ENCODE results near the gene AP3B2. TPM values are rescaled to one million over a fixed set of nuclear protein-coding genes. Genes with fewer than 3 reads are reported as not detected.
"Not testable (repeated sequence)": the region's sequence is repeated elsewhere in the genome, so short reads cannot be mapped to it uniquely, and the experiment has no call there.

The AP3B2 gene
- polyA plus RNA-seq, 1 donor from 2014 or later = 0.35 TPM

- peak overlapping the region in 3 of 4 donors; percentile 48 to 82 (median 61) for H3K4me3 Mint-ChIP-seq
- peaks cover 0 to 4% (median 0%) of the 10 kb centered on the region in 3 donors for H3K9me3 Mint-ChIP-seq
- H3K27me3 Mint-ChIP-seq = peaks cover 25% of the 10 kb centered on the region
- H3K27ac Mint-ChIP-seq = no peak overlapping the region
- H3K36me3 Mint-ChIP-seq = no peaks in the 10 kb centered on the region
- peaks cover 0 to 5% (median 4%) of the 10 kb centered on the region in 3 donors for H3K4me1 Mint-ChIP-seq
Measured at GRCh38 chr15:82649226-82649999, 60.3 kb downstream of the AP3B2 start.

GRCh38 chr15:82648257-82649103, 61.2 kb downstream of the AP3B2 start:
- peaks cover 27% of the 10 kb centered on the region for H3K27me3 Mint-ChIP-seq

GRCh38 chr15:82647835-82648256, 61.8 kb downstream of the AP3B2 start:
- Mint-ChIP-seq H3K27ac (no peak overlapping the region), H3K9me3 (peaks cover 0 to 4% (median 0%) of the 10 kb centered on the region in 3 donors), H3K36me3 (no peaks in the 10 kb centered on the region), H3K27me3 (peaks cover 28% of the 10 kb centered on the region), H3K4me3 (peak overlapping the region; percentile 13 to 76 (median 61)), H3K4me1 (peaks cover 0 to 5% (median 4%) of the 10 kb centered on the region in 3 donors)

More at GRCh38 chr15:82648257-82649103, 61.2 kb downstream of the AP3B2 start:
- Mint-ChIP-seq H3K27ac (no peak overlapping the region), H3K36me3 (no peaks in the 10 kb centered on the region), H3K9me3 (peaks cover 0 to 4% (median 0%) of the 10 kb centered on the region in 3 donors), H3K4me3 (peak overlapping the region; percentile 13 to 82 (median 68)), H3K4me1 (peaks cover 0 to 5% (median 4%) of the 10 kb centered on the region in 3 donors)

GRCh38 chr15:82647045-82647834, 62.4 kb downstream of the AP3B2 start, which contains the start of gene CPEB1:
Gene CPEB1 (minus strand): TSS chr15:82647363. CDS start chr15:82628459, 18,904 bp downstream.
- no peak within 1 kb of the TSS for H3K27ac Mint-ChIP-seq
- peak within 1 kb of the TSS; percentile 13 to 85 (median 71) for H3K4me3 Mint-ChIP-seq
- H3K9me3 Mint-ChIP-seq = peaks cover 0 to 4% (median 0%) of the 10 kb centered on the region in 3 donors
- H3K27me3 Mint-ChIP-seq = peaks cover 28% of the 10 kb centered on the region
- no peaks in the 10 kb centered on the region for H3K36me3 Mint-ChIP-seq
- peaks cover 0 to 5% (median 4%) of the 10 kb centered on the region in 3 donors for H3K4me1 Mint-ChIP-seq

- Mint-ChIP-seq H3K9me3 (peaks cover 0 to 4% (median 0%) of the 10 kb centered on the region in 3 donors), H3K4me1 (peaks cover 0 to 5% (median 4%) of the 10 kb centered on the region in 3 donors), H3K4me3 (peak overlapping the region in 3 of 4 donors; percentile 58 to 85 (median 83)), H3K27ac (no peak overlapping the region), H3K27me3 (peaks cover 31% of the 10 kb centered on the region), H3K36me3 (no peaks in the 10 kb centered on the region)
Measured at GRCh38 chr15:82646250-82647044, 63.2 kb downstream of the AP3B2 start.

- peaks cover 34% of the 10 kb centered on the region for H3K27me3 Mint-ChIP-seq
- peak overlapping the region in 1 of 3 donors; percentile 22 for H3K27ac Mint-ChIP-seq
- not testable (repeated sequence) for H3K36me3 Mint-ChIP-seq, H3K9me3 Mint-ChIP-seq, H3K4me1 Mint-ChIP-seq
- H3K4me3 Mint-ChIP-seq = peak overlapping the region in 3 of 4 donors; percentile 0 to 41 (median 10)
Measured at GRCh38 chr15:82644967-82645852, 64.5 kb downstream of the AP3B2 start.

GRCh38 chr15:82643992-82644391, 65.7 kb downstream of the AP3B2 start:
- no peak overlapping the region for H3K27ac Mint-ChIP-seq
- peaks cover 0 to 2% (median 0%) of the 10 kb centered on the region in 3 donors for H3K9me3 Mint-ChIP-seq
- no peak overlapping the region for H3K4me3 Mint-ChIP-seq
- no peaks in the 10 kb centered on the region for H3K36me3 Mint-ChIP-seq
- peaks cover 44% of the 10 kb centered on the region for H3K27me3 Mint-ChIP-seq
- H3K4me1 Mint-ChIP-seq = peaks cover 0 to 4% (median 3%) of the 10 kb centered on the region in 3 donors

- no peak overlapping the region for H3K4me3 Mint-ChIP-seq
- H3K27ac Mint-ChIP-seq = no peak overlapping the region
- peaks cover 35% of the 10 kb centered on the region for H3K27me3 Mint-ChIP-seq
- H3K9me3 Mint-ChIP-seq = peaks cover 0 to 2% (median 0%) of the 10 kb centered on the region in 3 donors
- H3K36me3 Mint-ChIP-seq = no peaks in the 10 kb centered on the region
- no peaks in the 10 kb centered on the region for H3K4me1 Mint-ChIP-seq
Measured at GRCh38 chr15:82642656-82643055, 67.0 kb downstream of the AP3B2 start.

- Mint-ChIP-seq H3K27ac (no peak overlapping the region), H3K36me3 (no peaks in the 10 kb centered on the region), H3K27me3 (peaks cover 40% of the 10 kb centered on the region), H3K4me3 (no peak overlapping the region), H3K9me3 (peaks cover 0 to 2% (median 0%) of the 10 kb centered on the region in 3 donors), H3K4me1 (no peaks in the 10 kb centered on the region)
Measured at GRCh38 chr15:82641129-82641798, 68.4 kb downstream of the AP3B2 start.

GRCh38 chr15:82640672-82641071, 69.0 kb downstream of the AP3B2 start:
- Mint-ChIP-seq H3K27ac (no peak overlapping the region), H3K36me3 (no peaks in the 10 kb centered on the region), H3K4me3 (no peak overlapping the region), H3K27me3 (peaks cover 42% of the 10 kb centered on the region), H3K4me1 (no peaks in the 10 kb centered on the region), H3K9me3 (no peaks in the 10 kb centered on the region)

- Mint-ChIP-seq H3K27me3 (peaks cover 32% of the 10 kb centered on the region), H3K9me3 (no peaks in the 10 kb centered on the region), H3K4me3 (no peak overlapping the region), H3K36me3 (no peaks in the 10 kb centered on the region), H3K27ac (no peak overlapping the region), H3K4me1 (no peaks in the 10 kb centered on the region)
Measured at GRCh38 chr15:82635798-82636197, 73.9 kb downstream of the AP3B2 start.

GRCh38 chr15:82630033-82630432, 79.6 kb downstream of the AP3B2 start:
- Mint-ChIP-seq H3K4me1 (no peaks in the 10 kb centered on the region), H3K27ac (no peak overlapping the region), H3K9me3 (peaks cover 0 to 1% (median 0%) of the 10 kb centered on the region in 3 donors), H3K27me3 (peaks cover 3% of the 10 kb centered on the region), H3K4me3 (no peak overlapping the region), H3K36me3 (no peaks in the 10 kb centered on the region)

Data from IgD-negative memory B cell (primary cell).